BLaER1 (cell line): Measurements from ENCODE around the gene NBEA.

Source experiments
- H3K27ac ChIP-seq: shearing (Covaris generic); formaldehyde crosslinking; 2 replicates; pipeline ENCODE4 v1.8.1; 2022
- H3K27me3 ChIP-seq: shearing (Covaris generic); formaldehyde crosslinking; 2 replicates; pipeline ENCODE4 v1.8.1; 2022
- H3K36me3 ChIP-seq: shearing (Covaris generic); formaldehyde crosslinking; 2 replicates; pipeline ENCODE4 v1.8.1; 2022
- H3K4me1 ChIP-seq: shearing (Covaris generic); formaldehyde crosslinking; 2 replicates; pipeline ENCODE4 v1.8.1; 2022
- H3K4me2 ChIP-seq: shearing (Covaris generic); formaldehyde crosslinking; 2 replicates; pipeline ENCODE4 v1.8.1; 2022
- H3K4me3 ChIP-seq: shearing (Covaris generic); formaldehyde crosslinking; 2 replicates; pipeline ENCODE4 v1.8.1; 2022
- H3K9ac ChIP-seq: shearing (Covaris generic); formaldehyde crosslinking; 2 replicates; pipeline ENCODE4 v1.8.1; 2022
- H3K9me3 ChIP-seq: shearing (Covaris generic); formaldehyde crosslinking; 2 replicates; pipeline ENCODE4 v1.8.1; 2022
- H4K20me1 ChIP-seq: shearing (Covaris generic); formaldehyde crosslinking; 2 replicates; pipeline ENCODE4 v1.8.1; 2022
- Cebpa-rat ChIP-seq: shearing (Covaris generic); IDR thresholded peaks from 2 replicates; pipeline ENCODE4 v1.8.1; 2022

NBEA gene

DNA sequence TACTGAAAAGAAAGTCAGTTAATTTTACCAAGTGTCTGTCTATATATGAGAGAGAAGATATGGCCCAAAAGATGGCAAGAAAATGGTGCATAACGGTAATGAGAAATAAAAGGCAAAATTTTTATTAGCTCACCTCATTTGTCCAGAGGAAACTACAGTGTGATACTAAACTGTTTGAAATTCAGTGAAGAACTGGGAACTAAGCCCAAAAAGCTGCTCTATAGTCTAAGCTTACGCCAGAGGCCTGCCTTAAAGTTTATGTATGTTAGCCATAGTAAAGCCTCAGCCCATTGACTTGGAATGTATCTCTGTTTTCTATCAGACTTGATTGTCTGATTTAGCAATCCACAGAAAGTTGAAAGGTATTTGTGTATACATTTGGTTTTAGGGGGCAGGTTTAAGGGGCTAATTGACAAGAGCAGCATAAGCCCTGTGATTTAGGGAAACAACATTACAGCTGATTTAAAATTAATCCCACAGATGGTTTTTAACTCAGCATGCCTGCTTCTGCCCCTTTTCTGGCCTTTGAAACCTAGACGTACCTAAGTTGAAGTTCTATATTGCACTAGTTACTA, 625.4 kb downstream of the NBEA start:
- no peaks in the 10 kb centered on the region for H3K27me3 ChIP-seq
- no peak for TF ChIP-seq Cebpa-rat
- no peaks in the 10 kb centered on the region for H3K36me3 ChIP-seq
- no peak overlapping the region for H3K27ac ChIP-seq
- no peaks in the 10 kb centered on the region for H3K9me3 ChIP-seq
- H3K4me1 ChIP-seq, result no peaks in the 10 kb centered on the region
- no peak overlapping the region for H3K9ac ChIP-seq
- H3K4me2 ChIP-seq, result no peak overlapping the region
- no peaks in the 10 kb centered on the region for H4K20me1 ChIP-seq
- H3K4me3 ChIP-seq, result no peak overlapping the region

- no peak overlapping the region for H3K27ac ChIP-seq
- H3K27me3 ChIP-seq, result no peaks in the 10 kb centered on the region
These were observed 631.6 kb downstream of the NBEA start for GRCh38 chr13:35573639-35574038.

DNA sequence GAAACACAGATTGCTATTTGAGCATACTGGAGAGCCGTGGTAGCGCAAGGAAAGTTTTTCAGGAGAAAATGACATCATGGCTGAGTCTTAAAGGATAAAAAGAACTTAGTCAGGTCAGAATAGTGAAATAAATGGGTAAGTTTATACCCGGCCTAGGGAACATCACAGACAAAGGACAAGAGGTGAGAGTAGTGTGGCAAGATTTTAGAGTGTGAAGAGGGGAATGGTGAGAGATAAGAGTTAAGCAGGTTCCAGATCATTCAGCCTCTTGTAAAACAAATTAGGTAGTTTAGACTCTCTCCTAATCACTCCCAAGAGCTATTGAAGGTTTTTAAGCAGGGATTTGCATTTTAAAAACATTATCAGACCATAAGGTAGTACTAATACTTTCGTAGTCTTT, 650.4 kb downstream of the NBEA start:
- no peak overlapping the region for H3K9ac ChIP-seq
- H3K4me3 ChIP-seq, result no peak overlapping the region
- no peak overlapping the region for H3K27ac ChIP-seq
- H3K4me2 ChIP-seq, result no peak overlapping the region
- no peaks in the 10 kb centered on the region for H3K27me3 ChIP-seq
- TF ChIP-seq Cebpa-rat, result no peak
- H3K4me1 ChIP-seq, result no peaks in the 10 kb centered on the region
- no peaks in the 10 kb centered on the region for H4K20me1 ChIP-seq
- no peaks in the 10 kb centered on the region for H3K36me3 ChIP-seq
- H3K9me3 ChIP-seq, result no peaks in the 10 kb centered on the region

More at GRCh38 chr13:35573639-35574038, 631.6 kb downstream of the NBEA start:
- no peak for TF ChIP-seq Cebpa-rat
- H3K4me3 ChIP-seq, result no peak overlapping the region
- no peaks in the 10 kb centered on the region for H3K4me1 ChIP-seq
- H3K9ac ChIP-seq, result no peak overlapping the region
- no peaks in the 10 kb centered on the region for H3K36me3 ChIP-seq
- no peak overlapping the region for H3K4me2 ChIP-seq
- H4K20me1 ChIP-seq, result no peaks in the 10 kb centered on the region
- H3K9me3 ChIP-seq, result no peaks in the 10 kb centered on the region

- Histone ChIP-seq H3K9me3 (no peaks in the 10 kb centered on the region), H3K4me2 (no peak overlapping the region)
These were observed 651.6 kb downstream of the NBEA start for GRCh38 chr13:35593651-35594050.

GRCh38 chr13:35594096-35594495, 652.0 kb downstream of the NBEA start:
- no peaks in the 10 kb centered on the region for H3K36me3 ChIP-seq
- no peak overlapping the region for H3K4me3 ChIP-seq
- no peaks in the 10 kb centered on the region for H3K9me3 ChIP-seq
- H3K27me3 ChIP-seq, result no peaks in the 10 kb centered on the region
- no peaks in the 10 kb centered on the region for H3K4me1 ChIP-seq
- H3K27ac ChIP-seq, result no peak overlapping the region
- no peaks in the 10 kb centered on the region for H4K20me1 ChIP-seq
- no peak for TF ChIP-seq Cebpa-rat
- no peak overlapping the region for H3K4me2 ChIP-seq
- no peak overlapping the region for H3K9ac ChIP-seq

More at GRCh38 chr13:35593651-35594050, 651.6 kb downstream of the NBEA start:
- Histone ChIP-seq H3K9ac (no peak overlapping the region), H3K36me3 (no peaks in the 10 kb centered on the region), H3K4me3 (no peak overlapping the region), H3K27ac (no peak overlapping the region), H4K20me1 (no peaks in the 10 kb centered on the region), H3K4me1 (no peaks in the 10 kb centered on the region), H3K27me3 (no peaks in the 10 kb centered on the region)
- no peak for TF ChIP-seq Cebpa-rat

DNA sequence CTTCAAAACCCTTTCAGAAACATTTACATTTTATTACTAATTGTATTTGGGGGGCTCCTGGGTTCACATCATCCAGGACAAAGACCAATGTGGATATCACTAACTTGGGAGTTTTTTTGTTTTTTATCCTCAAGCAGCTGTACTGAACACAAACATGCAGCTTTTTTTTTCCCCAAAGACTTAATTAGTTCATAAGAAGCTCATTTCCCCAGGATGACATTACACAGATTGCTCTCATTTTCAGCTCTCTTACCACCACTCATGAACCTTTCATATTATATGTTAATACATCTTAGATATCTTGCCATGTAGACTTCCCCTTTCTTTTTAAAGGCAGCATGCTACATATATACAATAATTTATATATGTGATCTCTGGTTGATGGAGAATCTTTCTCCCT, 653.1 kb downstream of the NBEA start:
- no peaks in the 10 kb centered on the region for H3K27me3 ChIP-seq
- TF ChIP-seq Cebpa-rat, result no peak
- no peaks in the 10 kb centered on the region for H3K36me3 ChIP-seq
- H3K4me3 ChIP-seq, result no peak overlapping the region
- no peak overlapping the region for H3K27ac ChIP-seq
- no peaks in the 10 kb centered on the region for H4K20me1 ChIP-seq
- H3K4me1 ChIP-seq, result no peaks in the 10 kb centered on the region
- no peaks in the 10 kb centered on the region for H3K9me3 ChIP-seq
- no peak overlapping the region for H3K4me2 ChIP-seq
- no peak overlapping the region for H3K9ac ChIP-seq

GRCh38 chr13:35596321-35597030, 654.4 kb downstream of the NBEA start:
- Histone ChIP-seq H3K4me1 (no peaks in the 10 kb centered on the region), H3K36me3 (no peaks in the 10 kb centered on the region), H3K9me3 (no peaks in the 10 kb centered on the region), H3K4me2 (no peak overlapping the region), H3K27me3 (no peaks in the 10 kb centered on the region), H4K20me1 (no peaks in the 10 kb centered on the region), H3K9ac (no peak overlapping the region), H3K27ac (no peak overlapping the region), H3K4me3 (no peak overlapping the region)
- no peak for TF ChIP-seq Cebpa-rat

GRCh38 chr13:35597451-35597850, 655.4 kb downstream of the NBEA start:
- Histone ChIP-seq H3K4me1 (no peaks in the 10 kb centered on the region), H3K4me3 (no peak overlapping the region), H3K9me3 (no peaks in the 10 kb centered on the region), H3K4me2 (no peak overlapping the region), H3K27ac (no peak overlapping the region), H3K27me3 (no peaks in the 10 kb centered on the region), H3K36me3 (no peaks in the 10 kb centered on the region), H3K9ac (no peak overlapping the region), H4K20me1 (no peaks in the 10 kb centered on the region)
- TF ChIP-seq Cebpa-rat, result no peak

DNA sequence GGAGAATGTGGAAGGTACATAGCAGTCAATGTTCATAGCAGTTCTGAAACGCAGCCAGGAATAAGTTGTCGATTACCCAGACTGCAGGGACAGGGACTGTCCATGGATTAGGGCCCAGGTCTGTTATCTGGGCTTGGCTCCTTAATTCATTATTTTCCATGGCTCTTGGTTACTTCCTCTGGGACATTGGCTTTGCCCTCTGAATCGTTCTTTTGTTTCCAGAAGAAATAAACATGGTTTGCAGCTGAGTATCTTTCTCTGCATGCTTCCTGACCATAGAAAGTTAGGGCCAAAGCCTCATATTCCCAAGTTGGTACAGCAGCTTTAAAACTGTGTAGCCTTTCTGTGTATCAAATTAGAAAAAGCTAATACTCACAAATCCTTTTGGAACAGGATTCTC, 656.2 kb downstream of the NBEA start:
- Histone ChIP-seq H3K9me3 (no peaks in the 10 kb centered on the region), H3K9ac (no peak overlapping the region), H3K27ac (no peak overlapping the region), H3K4me1 (no peaks in the 10 kb centered on the region), H3K4me3 (no peak overlapping the region), H3K4me2 (no peak overlapping the region), H3K36me3 (no peaks in the 10 kb centered on the region), H3K27me3 (no peaks in the 10 kb centered on the region), H4K20me1 (no peaks in the 10 kb centered on the region)
- no peak for TF ChIP-seq Cebpa-rat

DNA sequence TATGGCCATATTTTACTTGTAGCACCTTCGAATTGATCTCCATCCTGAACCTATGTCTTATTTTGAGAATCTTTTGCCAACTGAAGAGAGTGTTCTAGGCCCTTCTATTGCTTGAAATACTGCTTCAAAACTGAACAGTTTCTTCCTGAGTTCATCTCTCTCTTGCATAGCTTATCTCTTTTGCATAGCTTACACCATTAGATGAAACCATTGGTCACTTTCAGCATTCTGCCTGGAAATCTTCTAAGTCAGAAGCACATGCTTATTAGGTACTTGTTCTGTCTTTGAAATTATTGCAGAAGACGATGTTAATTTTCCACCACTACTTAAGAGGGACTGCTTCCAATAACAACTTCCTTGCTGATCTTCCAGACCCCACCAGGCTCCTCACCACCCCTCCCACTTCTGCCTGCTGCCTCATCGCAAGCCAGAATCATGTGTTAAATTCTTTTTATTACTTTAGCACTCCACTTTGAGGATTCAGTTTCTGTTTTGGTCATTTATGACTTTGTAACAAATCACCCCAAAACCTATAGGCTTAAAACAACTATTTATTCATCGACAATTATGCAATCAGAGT, 656.8 kb downstream of the NBEA start:
- Histone ChIP-seq H3K4me2 (no peak overlapping the region), H3K27ac (no peak overlapping the region), H3K4me3 (no peak overlapping the region), H3K9ac (no peak overlapping the region), H3K9me3 (no peaks in the 10 kb centered on the region), H4K20me1 (no peaks in the 10 kb centered on the region), H3K4me1 (no peaks in the 10 kb centered on the region), H3K36me3 (no peaks in the 10 kb centered on the region), H3K27me3 (no peaks in the 10 kb centered on the region)
- no peak for TF ChIP-seq Cebpa-rat
